ENCODE measurements around the gene CXXC4.

CXXC4 gene

GRCh38 chr4:104494185-104494584 is 509 bp downstream of the CXXC4 start:
- TF ChIP-seq TAF1 (IDR thresholded peaks at IDR 0.05; ENCODE audit: borderline replicate concordance, insufficient read depth, low read length) (no peak), SIN3A (IDR thresholded peaks at IDR 0.05; ENCODE audit: borderline replicate concordance, insufficient read depth, low read length) (no peak), POLR2AphosphoS5 (IDR thresholded peaks at IDR 0.05; ENCODE audit: low read depth, low read length) (no peak), REST (IDR thresholded peaks at IDR 0.05; ENCODE audit: insufficient read depth in 1 of 2, low read depth in 2 of 2, low read length in 2 of 2) (no peak), FOXP2 (optimal IDR thresholded peaks at IDR 0.05; ENCODE audit: borderline replicate concordance, extremely low read depth, extremely low read length, insufficient read depth) (no peak)

GRCh38 chr4:104493081-104493831 is 1.4 kb downstream of the CXXC4 start:
- TF ChIP-seq POLR2AphosphoS5 (IDR thresholded peaks at IDR 0.05; ENCODE audit: low read depth, low read length) (no peak), TAF1 (IDR thresholded peaks at IDR 0.05; ENCODE audit: borderline replicate concordance, insufficient read depth, low read length) (no peak), SIN3A (IDR thresholded peaks at IDR 0.05; ENCODE audit: borderline replicate concordance, insufficient read depth, low read length) (no peak)

GRCh38 chr4:104492183-104492771 is 2.4 kb downstream of the CXXC4 start:
- TF ChIP-seq SIN3A (IDR thresholded peaks at IDR 0.05; ENCODE audit: borderline replicate concordance, insufficient read depth, low read length): no peak; the same call in 1 of the 2 replicates
- TF ChIP-seq REST (IDR thresholded peaks at IDR 0.05; ENCODE audit: insufficient read depth in 1 of 2, low read depth in 2 of 2, low read length in 2 of 2): no peak

DNA sequence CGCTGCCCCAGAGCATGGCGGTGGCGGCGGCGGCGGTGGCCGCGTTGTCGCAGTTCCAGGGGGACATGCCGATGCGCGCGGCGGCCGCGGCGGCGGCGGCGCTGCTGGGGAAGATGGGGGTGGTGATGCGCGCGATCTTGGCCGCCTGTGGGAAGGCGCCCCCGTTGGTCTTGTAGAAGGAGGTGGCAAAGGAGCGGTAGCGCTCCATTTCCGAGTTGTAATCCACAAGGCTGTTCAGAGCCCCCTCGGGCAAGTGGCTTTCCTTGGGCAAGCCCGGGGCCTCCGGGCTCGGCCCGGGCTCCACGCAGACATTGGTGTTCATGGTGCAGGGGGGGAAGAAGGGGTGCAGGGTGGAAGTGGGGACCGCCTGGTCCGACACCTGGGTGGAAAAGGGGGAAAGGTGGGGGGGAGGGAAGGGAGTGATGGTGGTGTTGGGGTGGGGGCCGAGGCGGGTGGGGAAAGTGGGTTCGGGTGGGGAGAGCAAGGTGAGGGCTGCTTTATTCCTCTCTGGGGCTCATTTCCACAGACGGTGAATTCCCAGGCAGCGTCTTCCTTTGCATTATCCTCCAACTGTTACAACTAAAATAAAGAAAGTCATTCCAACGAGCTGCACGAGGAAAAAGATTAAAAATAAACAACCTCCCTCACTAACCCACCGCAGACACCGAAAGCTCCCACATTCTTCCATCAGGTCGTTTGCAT is 3.1 kb downstream of the CXXC4 start:
- TF ChIP-seq POLR2AphosphoS5 (IDR thresholded peaks at IDR 0.05; ENCODE audit: low read depth, low read length) (no peak), TAF1 (IDR thresholded peaks at IDR 0.05; ENCODE audit: borderline replicate concordance, insufficient read depth, low read length) (peak; percentile 9; the same call in 1 of the 2 replicates)

DNA sequence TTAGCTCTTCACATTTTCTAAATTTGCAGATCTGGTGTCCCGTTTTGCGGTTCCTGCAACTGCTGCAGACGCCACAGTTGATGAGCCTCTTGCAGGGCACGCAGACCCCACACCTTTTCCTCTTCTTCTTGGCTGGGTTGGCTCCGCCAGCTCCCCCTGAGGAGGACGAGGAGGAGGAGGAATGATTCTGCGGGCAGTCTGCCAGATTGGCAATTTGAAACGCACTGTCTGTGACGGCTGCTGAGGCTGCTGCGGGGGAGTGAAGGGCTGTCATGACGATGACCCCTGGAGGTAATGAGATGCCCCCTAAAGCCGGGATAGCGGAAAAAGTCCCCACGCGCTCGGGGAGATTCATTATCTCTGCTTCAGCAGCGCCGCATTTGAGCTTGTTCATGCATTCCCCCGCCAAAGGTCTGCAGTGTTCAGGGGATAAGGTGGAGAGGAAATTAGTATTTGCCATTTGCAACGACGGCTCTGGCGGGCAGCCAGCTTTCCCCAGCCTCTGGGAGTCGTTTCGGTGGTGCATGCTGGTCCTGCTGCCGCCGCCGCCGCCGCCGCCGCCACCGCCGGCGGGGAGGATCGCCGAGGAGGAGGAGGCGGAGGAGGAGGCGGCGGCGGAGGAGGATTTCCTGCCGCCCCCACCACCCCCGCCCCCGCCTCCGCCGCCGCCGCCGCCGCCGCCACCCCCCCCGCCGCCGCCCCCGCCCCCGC is 3.8 kb downstream of the CXXC4 start:
- TF ChIP-seq FOXP2 (optimal IDR thresholded peaks at IDR 0.05; ENCODE audit: borderline replicate concordance, extremely low read depth, extremely low read length, insufficient read depth) (no peak), SIN3A (IDR thresholded peaks at IDR 0.05; ENCODE audit: borderline replicate concordance, insufficient read depth, low read length) (0 out of 2 replicates have a peak, but pooled peaks have one; percentile 27), REST (IDR thresholded peaks at IDR 0.05; ENCODE audit: insufficient read depth in 1 of 2, low read depth in 2 of 2, low read length in 2 of 2) (peak in 1 of 2 experiments; percentile 73; a peak in 2 of 4 replicates), POLR2AphosphoS5 (IDR thresholded peaks at IDR 0.05; ENCODE audit: low read depth, low read length) (peak; percentile 68; the same call in 1 of the 2 replicates), TAF1 (IDR thresholded peaks at IDR 0.05; ENCODE audit: borderline replicate concordance, insufficient read depth, low read length) (peak; percentile 46; the same call in 1 of the 2 replicates)

Measured in PFSK-1 (cell line).